SK-N-SH treated with all-trans-retinoic acid at 6 μM for 48 hours (cell line): Measurements from ENCODE around the gene SENP5.

Experiments used
- ATAC-seq: fragments of 200-7000 bp; cut with Tn5 transposase; 3 replicates; pipeline ENCODE4 v1.9.1; 2020; ENCODE audit warnings: mild to moderate bottlenecking, moderate library complexity
- ARNTL ChIP-seq: fragments of 450-650 bp; formaldehyde crosslinking; IDR thresholded peaks from 2 replicates; pipeline ENCODE4 v1.5.0; 2020; ENCODE audit warnings: low read depth, mild to moderate bottlenecking, moderate library complexity, borderline replicate concordance
- BACH2 ChIP-seq: fragments of 250-450 bp; sonication (Bioruptor Pico); IDR thresholded peaks from 2 replicates; pipeline ENCODE4 v1.9.0; 2021; ENCODE audit warnings: mild to moderate bottlenecking, borderline replicate concordance
- CREB5 ChIP-seq: fragments of 250-450 bp; sonication (Bioruptor Pico); IDR thresholded peaks from 2 replicates; pipeline ENCODE4 v1.5.1; 2020; ENCODE audit warnings: low read depth, mild to moderate bottlenecking, moderate library complexity
- CSDC2 ChIP-seq: fragments of 250-450 bp; sonication (Bioruptor Pico); IDR thresholded peaks from 2 replicates; pipeline ENCODE4 v1.5.0; 2020; ENCODE audit warnings: mild to moderate bottlenecking, moderate library complexity
- CSRNP3 ChIP-seq: fragments of 250-450 bp; sonication (Bioruptor Pico); IDR thresholded peaks from 2 replicates; pipeline ENCODE4 v1.5.1; 2021; ENCODE audit warnings: mild to moderate bottlenecking, moderate library complexity
- ESRRG ChIP-seq: fragments of 250-450 bp; sonication (Bioruptor Pico); IDR thresholded peaks from 2 replicates; pipeline ENCODE4 v1.6.1; 2021; ENCODE audit warnings: mild to moderate bottlenecking
- GLIS3 ChIP-seq: fragments of 250-450 bp; sonication (Bioruptor Pico); IDR thresholded peaks from 2 replicates; pipeline ENCODE4 v1.5.0; 2020; ENCODE audit warnings: mild to moderate bottlenecking, moderate library complexity
- OSR1 ChIP-seq: fragments of 250-450 bp; sonication (Bioruptor Pico); IDR thresholded peaks from 2 replicates; pipeline ENCODE4 v1.8.0; 2022; ENCODE audit warnings: moderate library complexity, mild to moderate bottlenecking, inconsistent platforms
- PATZ1 ChIP-seq: fragments of 250-450 bp; sonication (Bioruptor Pico); IDR thresholded peaks from 2 replicates; pipeline ENCODE4 v1.8.0; 2020; ENCODE audit warnings: mild to moderate bottlenecking, moderate library complexity, borderline replicate concordance
- POU6F1 ChIP-seq: fragments of 250-450 bp; sonication (Bioruptor Pico); IDR thresholded peaks from 2 replicates; pipeline ENCODE4 v1.8.0; 2021; ENCODE audit warnings: low read depth, mild to moderate bottlenecking, moderate library complexity, borderline replicate concordance
- PPARA ChIP-seq: fragments of 250-450 bp; sonication (Bioruptor Pico); IDR thresholded peaks from 2 replicates; pipeline ENCODE4 v1.5.0; 2020; ENCODE audit warnings: mild to moderate bottlenecking, borderline replicate concordance
- RARB ChIP-seq: fragments of 250-450 bp; sonication (Bioruptor Pico); IDR thresholded peaks from 2 replicates; pipeline ENCODE4 v1.8.0; 2021; ENCODE audit warnings: mild to moderate bottlenecking, moderate library complexity
- SNAI2 ChIP-seq: fragments of 250-450 bp; sonication (Bioruptor Pico); IDR thresholded peaks from 2 replicates; pipeline ENCODE4 v1.5.0; 2020; ENCODE audit warnings: mild to moderate bottlenecking, moderate library complexity
- TCF4 ChIP-seq: fragments of 250-450 bp; sonication (Bioruptor Pico); IDR thresholded peaks from 2 replicates; pipeline ENCODE4 v1.8.0; 2021; ENCODE audit warnings: mild to moderate bottlenecking, moderate library complexity, borderline replicate concordance
- TSHZ2 ChIP-seq: fragments of 250-450 bp; sonication (Bioruptor Pico); IDR thresholded peaks from 2 replicates; pipeline ENCODE4 v1.5.0; 2020; ENCODE audit warnings: mild to moderate bottlenecking, moderate library complexity
- ZC3H10 ChIP-seq: fragments of 250-450 bp; sonication (Bioruptor Pico); IDR thresholded peaks from 2 replicates; pipeline ENCODE4 v1.5.1; 2021; ENCODE audit warnings: mild to moderate bottlenecking, moderate library complexity
- ZFP3 ChIP-seq: fragments of 250-450 bp; sonication (Bioruptor Pico); IDR thresholded peaks from 2 replicates; pipeline ENCODE4 v1.5.0; 2020; ENCODE audit warnings: mild to moderate bottlenecking, moderate library complexity
- ZFP30 ChIP-seq: fragments of 450-650 bp; formaldehyde crosslinking; IDR thresholded peaks from 2 replicates; pipeline ENCODE4 v1.5.0; 2022; ENCODE audit warnings: mild to moderate bottlenecking, moderate library complexity
- ZNF565 ChIP-seq: fragments of 450-650 bp; formaldehyde crosslinking; conservative IDR thresholded peaks from 2 replicates; pipeline ENCODE4 v1.5.0; 2020; ENCODE audit warnings: low read depth, mild to moderate bottlenecking, moderate library complexity
- ZNF70 ChIP-seq: fragments of 450-650 bp; formaldehyde crosslinking; IDR thresholded peaks from 2 replicates; pipeline ENCODE4 v1.5.0; 2020; ENCODE audit warnings: mild to moderate bottlenecking, moderate library complexity
- ZNF8 ChIP-seq: fragments of 450-650 bp; formaldehyde crosslinking; IDR thresholded peaks from 2 replicates; pipeline ENCODE4 v1.5.0; 2020; ENCODE audit warnings: mild to moderate bottlenecking, moderate library complexity

SENP5 gene

GRCh38 chr3:196965804-196966173, 98.1 kb downstream of the SENP5 start:
- no peak for ATAC-seq
- TF ChIP-seq ESRRG (no peak), ZFP3 (CRISPR knock-in tag) (no peak), ZC3H10 (CRISPR knock-in tag) (no peak), POU6F1 (no peak), TSHZ2 (CRISPR knock-in tag) (no peak), CSRNP3 (CRISPR knock-in tag) (no peak), ZNF70 (CRISPR knock-in tag) (no peak), GLIS3 (CRISPR knock-in tag) (no peak), SNAI2 (no peak), TCF4 (CRISPR knock-in tag) (no peak), ZNF565 (no peak), BACH2 (no peak), CREB5 (no peak), ZNF8 (CRISPR knock-in tag) (no peak), OSR1 (CRISPR knock-in tag) (no peak), CSDC2 (CRISPR knock-in tag) (no peak), PATZ1 (CRISPR knock-in tag) (no peak), RARB (CRISPR knock-in tag) (no peak), ARNTL (CRISPR knock-in tag) (no peak), PPARA (CRISPR knock-in tag) (no peak)

GRCh38 chr3:196966526-196967401, 99.0 kb downstream of the SENP5 start:
- ATAC-seq: no peak
- no peak for TF ChIP-seq PATZ1 (CRISPR knock-in tag)
- no peak for TF ChIP-seq ZFP3 (CRISPR knock-in tag)
- no peak for TF ChIP-seq ESRRG
- TF ChIP-seq CSDC2 (CRISPR knock-in tag): no peak
- no peak for TF ChIP-seq CREB5
- TF ChIP-seq POU6F1: no peak
- TF ChIP-seq ZFP30 (CRISPR knock-in tag): no peak
- no peak for TF ChIP-seq TSHZ2 (CRISPR knock-in tag)
- no peak for TF ChIP-seq TCF4 (CRISPR knock-in tag)
- no peak for TF ChIP-seq BACH2
- TF ChIP-seq ZNF8 (CRISPR knock-in tag): no peak
